ENCODE results near the gene CNNM2.

Gene CNNM2

GRCh38 chr10:102935939-102936605, 18.0 kb downstream of the CNNM2 start:
- TF ChIP-seq, protein P1, sequence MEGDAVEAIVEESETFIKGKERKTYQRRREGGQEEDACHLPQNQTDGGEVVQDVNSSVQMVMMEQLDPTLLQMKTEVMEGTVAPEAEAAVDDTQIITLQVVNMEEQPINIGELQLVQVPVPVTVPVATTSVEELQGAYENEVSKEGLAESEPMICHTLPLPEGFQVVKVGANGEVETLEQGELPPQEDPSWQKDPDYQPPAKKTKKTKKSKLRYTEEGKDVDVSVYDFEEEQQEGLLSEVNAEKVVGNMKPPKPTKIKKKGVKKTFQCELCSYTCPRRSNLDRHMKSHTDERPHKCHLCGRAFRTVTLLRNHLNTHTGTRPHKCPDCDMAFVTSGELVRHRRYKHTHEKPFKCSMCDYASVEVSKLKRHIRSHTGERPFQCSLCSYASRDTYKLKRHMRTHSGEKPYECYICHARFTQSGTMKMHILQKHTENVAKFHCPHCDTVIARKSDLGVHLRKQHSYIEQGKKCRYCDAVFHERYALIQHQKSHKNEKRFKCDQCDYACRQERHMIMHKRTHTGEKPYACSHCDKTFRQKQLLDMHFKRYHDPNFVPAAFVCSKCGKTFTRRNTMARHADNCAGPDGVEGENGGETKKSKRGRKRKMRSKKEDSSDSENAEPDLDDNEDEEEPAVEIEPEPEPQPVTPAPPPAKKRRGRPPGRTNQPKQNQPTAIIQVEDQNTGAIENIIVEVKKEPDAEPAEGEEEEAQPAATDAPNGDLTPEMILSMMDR (IDR thresholded peaks at IDR 0.05; ENCODE audit: control insufficient read depth, extremely low read depth, insufficient read depth), result no peak
- no peak for DNase-seq (ENCODE audit: low read depth)
- no peak overlapping the region for H3K4me3 ChIP-seq (ENCODE audit: low read depth, low read length)

- DNase-seq (ENCODE audit: low read depth), result no peak
- TF ChIP-seq, protein P1 (IDR thresholded peaks at IDR 0.05; ENCODE audit: control insufficient read depth, extremely low read depth, insufficient read depth), result no peak
- no peak overlapping the region for H3K4me3 ChIP-seq (ENCODE audit: low read depth, low read length)
These were observed 23.3 kb downstream of the CNNM2 start for GRCh38 chr10:102941401-102941800.

GRCh38 chr10:102945449-102945848, 27.4 kb downstream of the CNNM2 start:
- TF ChIP-seq, protein P1 (IDR thresholded peaks at IDR 0.05; ENCODE audit: control insufficient read depth, extremely low read depth, insufficient read depth), result no peak
- no peak overlapping the region for H3K4me3 ChIP-seq (ENCODE audit: low read depth, low read length)
- DNase-seq (ENCODE audit: low read depth), result no peak

- DNase-seq (ENCODE audit: low read depth), result no peak
- no peak overlapping the region for H3K4me3 ChIP-seq (ENCODE audit: low read depth, low read length)
- TF ChIP-seq, protein P1 (IDR thresholded peaks at IDR 0.05; ENCODE audit: control insufficient read depth, extremely low read depth, insufficient read depth), result no peak
These were observed 27.9 kb downstream of the CNNM2 start for GRCh38 chr10:102945962-102946361.

- H3K4me3 ChIP-seq (ENCODE audit: low read depth, low read length), result no peak overlapping the region
- TF ChIP-seq, protein P1 (IDR thresholded peaks at IDR 0.05; ENCODE audit: control insufficient read depth, extremely low read depth, insufficient read depth), result no peak
- DNase-seq (ENCODE audit: low read depth), result no peak
These were observed 28.9 kb downstream of the CNNM2 start for GRCh38 chr10:102946992-102947391.

DNA sequence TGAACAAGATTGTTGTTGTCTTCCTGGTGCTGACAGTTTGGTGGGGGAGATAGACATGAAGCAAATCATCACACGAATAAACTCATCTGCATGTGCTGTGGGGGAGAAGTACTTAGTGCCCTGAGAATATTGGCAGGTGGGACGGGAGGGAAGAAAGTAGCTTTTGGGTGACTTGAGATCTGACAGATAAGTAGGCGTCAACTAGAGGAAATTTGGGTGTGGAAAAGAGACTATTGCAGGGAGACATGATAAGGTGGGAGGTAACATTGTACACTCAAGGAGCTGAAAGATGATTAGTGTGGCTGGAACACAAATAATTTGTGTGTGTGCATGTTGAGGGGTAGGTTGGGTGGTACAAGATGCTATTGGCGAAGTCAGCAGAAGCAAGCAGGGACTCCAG, 30.1 kb downstream of the CNNM2 start:
- no peak overlapping the region for H3K4me3 ChIP-seq (ENCODE audit: low read depth, low read length)
- DNase-seq (ENCODE audit: low read depth), result no peak
- TF ChIP-seq, protein P1 (IDR thresholded peaks at IDR 0.05; ENCODE audit: control insufficient read depth, extremely low read depth, insufficient read depth), result no peak

DNA sequence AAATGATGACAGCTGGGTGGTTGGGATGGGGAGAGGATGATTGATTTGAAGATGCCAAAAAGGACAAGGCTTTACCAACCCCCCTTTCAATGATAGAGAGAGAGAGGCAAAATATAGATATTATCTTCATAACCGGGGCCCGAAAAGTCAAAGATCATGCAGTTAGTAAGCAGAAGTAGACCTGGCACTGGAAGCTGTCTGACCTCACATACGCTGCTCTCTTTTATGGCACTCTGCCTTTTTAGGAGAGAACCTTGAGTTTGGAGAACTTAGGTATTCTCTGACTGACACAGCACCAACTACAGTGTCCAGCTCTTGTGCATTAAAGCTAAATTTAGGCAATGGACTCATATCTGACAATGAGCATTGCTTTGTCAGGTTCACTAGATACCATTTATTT, 30.7 kb downstream of the CNNM2 start:
- H3K4me3 ChIP-seq (ENCODE audit: low read depth, low read length), result no peak overlapping the region
- no peak for DNase-seq (ENCODE audit: low read depth)
- TF ChIP-seq, protein P1 (IDR thresholded peaks at IDR 0.05; ENCODE audit: control insufficient read depth, extremely low read depth, insufficient read depth), result no peak

Measured in LNCaP clone FGC (cell line).